Sigmoid colon (tissue), 4 donors: ENCODE measurements around the gene LCP1.

ENCODE experiments used
- EP300 ChIP-seq, 4 donors: sonication (generic); formaldehyde crosslinking; IDR thresholded peaks; one replicate each; pipeline ENCODE4 v1.6.1; 2017; ENCODE audit warnings: antibody characterized with exemption in 4 of 4
- POLR2A ChIP-seq, 2 donors: fragments of 450-650 bp; IDR thresholded peaks; one replicate each; pipeline ENCODE4 v1.6.1; 2016; ENCODE audit warnings: antibody characterized with exemption in 2 of 2, mild to moderate bottlenecking in 2 of 2, moderate library complexity in 2 of 2
- POLR2AphosphoS5 ChIP-seq, 4 donors: sonication (generic); formaldehyde crosslinking; IDR thresholded peaks; one replicate each; pipeline ENCODE4 v1.6.1; 2017; ENCODE audit warnings: antibody characterized with exemption in 4 of 4
- TF ChIP-seq, protein P1 (sequence below), 4 experiments: fragments of 450-650 bp in 3 of 4; fragments of 200-600 bp in 1 of 4; IDR thresholded peaks; one replicate each; pipeline ENCODE4 v1.5.1; 2016 to 2019; ENCODE audit warnings: antibody characterized with exemption in 4 of 4, mild to moderate bottlenecking in 3 of 4, moderate library complexity in 2 of 4

DNA sequence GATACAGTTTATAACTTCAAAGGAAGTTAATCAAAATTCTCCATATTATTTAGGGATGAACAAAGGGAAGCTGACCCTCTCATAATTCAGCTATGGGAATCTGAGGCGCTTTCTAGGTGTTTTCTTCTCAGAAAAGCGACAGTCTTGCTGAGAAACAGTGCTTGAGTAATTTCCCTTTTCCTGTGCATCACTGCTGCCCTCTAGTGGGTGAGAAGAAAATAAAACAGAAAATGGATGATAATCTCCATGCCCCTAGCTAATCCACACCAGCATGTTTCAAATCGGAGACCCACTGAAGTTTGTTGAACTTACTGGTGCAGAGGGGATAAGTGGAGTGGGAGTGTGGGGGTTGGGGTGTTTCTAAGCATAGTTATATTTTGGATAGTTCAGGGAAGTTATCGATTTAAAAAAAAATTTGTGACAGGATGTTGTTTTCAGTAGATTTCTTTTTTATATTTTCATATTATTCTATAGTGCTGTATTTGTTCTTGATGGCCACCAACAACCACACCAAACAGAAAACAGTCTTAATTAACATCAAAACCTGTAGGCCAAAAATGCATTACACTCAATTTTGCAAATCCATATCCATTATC is 21.4 kb downstream of the LCP1 start:
- TF ChIP-seq, protein P1, sequence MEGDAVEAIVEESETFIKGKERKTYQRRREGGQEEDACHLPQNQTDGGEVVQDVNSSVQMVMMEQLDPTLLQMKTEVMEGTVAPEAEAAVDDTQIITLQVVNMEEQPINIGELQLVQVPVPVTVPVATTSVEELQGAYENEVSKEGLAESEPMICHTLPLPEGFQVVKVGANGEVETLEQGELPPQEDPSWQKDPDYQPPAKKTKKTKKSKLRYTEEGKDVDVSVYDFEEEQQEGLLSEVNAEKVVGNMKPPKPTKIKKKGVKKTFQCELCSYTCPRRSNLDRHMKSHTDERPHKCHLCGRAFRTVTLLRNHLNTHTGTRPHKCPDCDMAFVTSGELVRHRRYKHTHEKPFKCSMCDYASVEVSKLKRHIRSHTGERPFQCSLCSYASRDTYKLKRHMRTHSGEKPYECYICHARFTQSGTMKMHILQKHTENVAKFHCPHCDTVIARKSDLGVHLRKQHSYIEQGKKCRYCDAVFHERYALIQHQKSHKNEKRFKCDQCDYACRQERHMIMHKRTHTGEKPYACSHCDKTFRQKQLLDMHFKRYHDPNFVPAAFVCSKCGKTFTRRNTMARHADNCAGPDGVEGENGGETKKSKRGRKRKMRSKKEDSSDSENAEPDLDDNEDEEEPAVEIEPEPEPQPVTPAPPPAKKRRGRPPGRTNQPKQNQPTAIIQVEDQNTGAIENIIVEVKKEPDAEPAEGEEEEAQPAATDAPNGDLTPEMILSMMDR (IDR thresholded peaks at IDR 0.05) = peak; percentile 19 to 70 (median 44)
- TF ChIP-seq POLR2A (IDR thresholded peaks at IDR 0.05) (no peak), POLR2AphosphoS5 (IDR thresholded peaks at IDR 0.05) (no peak), EP300 (IDR thresholded peaks at IDR 0.05) (no peak)
